ENCODE results near the gene UBA1.

Gene UBA1

GRCh38 chrX:47196098-47196497 lies 2.5 kb downstream of the UBA1 start:
- Histone ChIP-seq H3K9me3 (ENCODE audit: control insufficient read depth, insufficient read depth, low read length) (no peaks in the 10 kb centered on the region), H3K9ac (ENCODE audit: low read depth, low read length) (peak overlapping the region; percentile 41), H3K4me3 (ENCODE audit: low read depth, low read length) (peak overlapping the region; percentile 32), H3K27me3 (ENCODE audit: control insufficient read depth, insufficient read depth, low read length) (peaks cover 5% of the 10 kb centered on the region), H3K4me1 (ENCODE audit: control insufficient read depth, insufficient read depth, low read length) (peaks cover 16% of the 10 kb centered on the region), H3K36me3 (ENCODE audit: control insufficient read depth, insufficient read depth, low read length) (peaks cover 47% of the 10 kb centered on the region)

- peak overlapping the region; percentile 18 for H3K4me3 ChIP-seq (ENCODE audit: low read depth, low read length)
- no peaks in the 10 kb centered on the region for H3K27me3 ChIP-seq (ENCODE audit: control insufficient read depth, insufficient read depth, low read length)
- H3K9ac ChIP-seq (ENCODE audit: low read depth, low read length): no peak overlapping the region
- peaks cover 13% of the 10 kb centered on the region for H3K4me1 ChIP-seq (ENCODE audit: control insufficient read depth, insufficient read depth, low read length)
- no peaks in the 10 kb centered on the region for H3K9me3 ChIP-seq (ENCODE audit: control insufficient read depth, insufficient read depth, low read length)
- H3K36me3 ChIP-seq (ENCODE audit: control insufficient read depth, insufficient read depth, low read length): peaks cover 61% of the 10 kb centered on the region
Measured at GRCh38 chrX:47197526-47197925, 3.9 kb downstream of the UBA1 start.

- Histone ChIP-seq H3K4me1 (ENCODE audit: control insufficient read depth, insufficient read depth, low read length) (peaks cover 9% of the 10 kb centered on the region), H3K36me3 (ENCODE audit: control insufficient read depth, insufficient read depth, low read length) (peaks cover 67% of the 10 kb centered on the region), H3K4me3 (ENCODE audit: low read depth, low read length) (peak overlapping the region; percentile 3), H3K9me3 (ENCODE audit: control insufficient read depth, insufficient read depth, low read length) (no peaks in the 10 kb centered on the region), H3K27me3 (ENCODE audit: control insufficient read depth, insufficient read depth, low read length) (no peaks in the 10 kb centered on the region), H3K9ac (ENCODE audit: low read depth, low read length) (no peak overlapping the region)
Measured at GRCh38 chrX:47198026-47198686, 4.5 kb downstream of the UBA1 start.

- H3K9ac ChIP-seq (ENCODE audit: low read depth, low read length): no peak overlapping the region
- peaks cover 9% of the 10 kb centered on the region for H3K4me1 ChIP-seq (ENCODE audit: control insufficient read depth, insufficient read depth, low read length)
- H3K36me3 ChIP-seq (ENCODE audit: control insufficient read depth, insufficient read depth, low read length): peaks cover 73% of the 10 kb centered on the region
- H3K4me3 ChIP-seq (ENCODE audit: low read depth, low read length): no peak overlapping the region
- no peaks in the 10 kb centered on the region for H3K9me3 ChIP-seq (ENCODE audit: control insufficient read depth, insufficient read depth, low read length)
- no peaks in the 10 kb centered on the region for H3K27me3 ChIP-seq (ENCODE audit: control insufficient read depth, insufficient read depth, low read length)
Measured at GRCh38 chrX:47198687-47199080, 5.1 kb downstream of the UBA1 start.

GRCh38 chrX:47199286-47199685 lies 5.7 kb downstream of the UBA1 start:
- no peaks in the 10 kb centered on the region for H3K9me3 ChIP-seq (ENCODE audit: control insufficient read depth, insufficient read depth, low read length)
- no peak overlapping the region for H3K9ac ChIP-seq (ENCODE audit: low read depth, low read length)
- peaks cover 78% of the 10 kb centered on the region for H3K36me3 ChIP-seq (ENCODE audit: control insufficient read depth, insufficient read depth, low read length)
- no peaks in the 10 kb centered on the region for H3K27me3 ChIP-seq (ENCODE audit: control insufficient read depth, insufficient read depth, low read length)
- no peak overlapping the region for H3K4me3 ChIP-seq (ENCODE audit: low read depth, low read length)
- peaks cover 9% of the 10 kb centered on the region for H3K4me1 ChIP-seq (ENCODE audit: control insufficient read depth, insufficient read depth, low read length)

- Histone ChIP-seq H3K9ac (ENCODE audit: low read depth, low read length) (no peak overlapping the region), H3K27me3 (ENCODE audit: control insufficient read depth, insufficient read depth, low read length) (no peaks in the 10 kb centered on the region), H3K9me3 (ENCODE audit: control insufficient read depth, insufficient read depth, low read length) (no peaks in the 10 kb centered on the region), H3K4me3 (ENCODE audit: low read depth, low read length) (no peak overlapping the region), H3K36me3 (ENCODE audit: control insufficient read depth, insufficient read depth, low read length) (peaks cover 86% of the 10 kb centered on the region), H3K4me1 (ENCODE audit: control insufficient read depth, insufficient read depth, low read length) (peaks cover 8% of the 10 kb centered on the region)
Measured at GRCh38 chrX:47200385-47201150, 6.9 kb downstream of the UBA1 start.

GRCh38 chrX:47201345-47201944 lies 7.8 kb downstream of the UBA1 start:
- no peak overlapping the region for H3K9ac ChIP-seq (ENCODE audit: low read depth, low read length)
- H3K36me3 ChIP-seq (ENCODE audit: control insufficient read depth, insufficient read depth, low read length): peaks cover 93% of the 10 kb centered on the region
- H3K4me1 ChIP-seq (ENCODE audit: control insufficient read depth, insufficient read depth, low read length): peaks cover 3% of the 10 kb centered on the region
- no peaks in the 10 kb centered on the region for H3K27me3 ChIP-seq (ENCODE audit: control insufficient read depth, insufficient read depth, low read length)
- no peak overlapping the region for H3K4me3 ChIP-seq (ENCODE audit: low read depth, low read length)
- H3K9me3 ChIP-seq (ENCODE audit: control insufficient read depth, insufficient read depth, low read length): no peaks in the 10 kb centered on the region

GRCh38 chrX:47202316-47202715 lies 8.7 kb downstream of the UBA1 start:
- no peak overlapping the region for H3K9ac ChIP-seq (ENCODE audit: low read depth, low read length)
- H3K27me3 ChIP-seq (ENCODE audit: control insufficient read depth, insufficient read depth, low read length): no peaks in the 10 kb centered on the region
- H3K4me3 ChIP-seq (ENCODE audit: low read depth, low read length): no peak overlapping the region
- H3K36me3 ChIP-seq (ENCODE audit: control insufficient read depth, insufficient read depth, low read length): peaks cover 94% of the 10 kb centered on the region
- H3K4me1 ChIP-seq (ENCODE audit: control insufficient read depth, insufficient read depth, low read length): peaks cover under 1% of the 10 kb centered on the region
- no peaks in the 10 kb centered on the region for H3K9me3 ChIP-seq (ENCODE audit: control insufficient read depth, insufficient read depth, low read length)

GRCh38 chrX:47202877-47203276 lies 9.2 kb downstream of the UBA1 start:
- no peak overlapping the region for H3K4me3 ChIP-seq (ENCODE audit: low read depth, low read length)
- H3K27me3 ChIP-seq (ENCODE audit: control insufficient read depth, insufficient read depth, low read length): no peaks in the 10 kb centered on the region
- peaks cover 94% of the 10 kb centered on the region for H3K36me3 ChIP-seq (ENCODE audit: control insufficient read depth, insufficient read depth, low read length)
- no peak overlapping the region for H3K9ac ChIP-seq (ENCODE audit: low read depth, low read length)
- H3K4me1 ChIP-seq (ENCODE audit: control insufficient read depth, insufficient read depth, low read length): no peaks in the 10 kb centered on the region
- no peaks in the 10 kb centered on the region for H3K9me3 ChIP-seq (ENCODE audit: control insufficient read depth, insufficient read depth, low read length)

- no peaks in the 10 kb centered on the region for H3K4me1 ChIP-seq (ENCODE audit: control insufficient read depth, insufficient read depth, low read length)
- H3K4me3 ChIP-seq (ENCODE audit: low read depth, low read length): no peak overlapping the region
- no peaks in the 10 kb centered on the region for H3K9me3 ChIP-seq (ENCODE audit: control insufficient read depth, insufficient read depth, low read length)
- peaks cover 91% of the 10 kb centered on the region for H3K36me3 ChIP-seq (ENCODE audit: control insufficient read depth, insufficient read depth, low read length)
- H3K9ac ChIP-seq (ENCODE audit: low read depth, low read length): no peak overlapping the region
- no peaks in the 10 kb centered on the region for H3K27me3 ChIP-seq (ENCODE audit: control insufficient read depth, insufficient read depth, low read length)
Measured at GRCh38 chrX:47204970-47205369, 11.3 kb downstream of the UBA1 start.

- Histone ChIP-seq H3K9ac (ENCODE audit: low read depth, low read length) (no peak overlapping the region), H3K9me3 (ENCODE audit: control insufficient read depth, insufficient read depth, low read length) (no peaks in the 10 kb centered on the region), H3K4me1 (ENCODE audit: control insufficient read depth, insufficient read depth, low read length) (no peaks in the 10 kb centered on the region), H3K36me3 (ENCODE audit: control insufficient read depth, insufficient read depth, low read length) (peaks cover 91% of the 10 kb centered on the region), H3K4me3 (ENCODE audit: low read depth, low read length) (no peak overlapping the region), H3K27me3 (ENCODE audit: control insufficient read depth, insufficient read depth, low read length) (no peaks in the 10 kb centered on the region)
Measured at GRCh38 chrX:47206316-47206715, 12.7 kb downstream of the UBA1 start.

GRCh38 chrX:47208108-47208507 lies 14.5 kb downstream of the UBA1 start:
- Histone ChIP-seq H3K9me3 (ENCODE audit: control insufficient read depth, insufficient read depth, low read length) (no peaks in the 10 kb centered on the region), H3K9ac (ENCODE audit: low read depth, low read length) (no peak overlapping the region), H3K36me3 (ENCODE audit: control insufficient read depth, insufficient read depth, low read length) (peaks cover 91% of the 10 kb centered on the region), H3K4me1 (ENCODE audit: control insufficient read depth, insufficient read depth, low read length) (no peaks in the 10 kb centered on the region), H3K4me3 (ENCODE audit: low read depth, low read length) (no peak overlapping the region), H3K27me3 (ENCODE audit: control insufficient read depth, insufficient read depth, low read length) (no peaks in the 10 kb centered on the region)

Measured in iPS-15b (cell line).